SJCRH30 (cell line): ENCODE data around the gene MAML2. TPM values are rescaled to one million over a fixed set of nuclear protein-coding genes. Genes with fewer than 3 reads are reported as not detected.

Source experiments
- DNase-seq, 2 experiments: peaks; one replicate each; pipeline ENCODE4 v3.0.0-alpha.2; 2015 to 2020
- H3K27ac ChIP-seq: fragments of 250-450 bp; sonication (Bioruptor Pico); 2 replicates; pipeline ENCODE4 v1.5.1; 2020; ENCODE audit warnings: mild to moderate bottlenecking, moderate library complexity
- H3K27me3 ChIP-seq: fragments of 250-450 bp; sonication (Bioruptor Pico); 2 replicates; pipeline ENCODE4 v1.5.1; 2020; ENCODE audit warnings: mild to moderate bottlenecking, moderate library complexity
- H3K36me3 ChIP-seq: fragments of 250-450 bp; sonication (Bioruptor Pico); 2 replicates; pipeline ENCODE4 v1.5.1; 2020; ENCODE audit warnings: mild to moderate bottlenecking, moderate library complexity
- H3K4me1 ChIP-seq: fragments of 250-450 bp; sonication (Bioruptor Pico); 2 replicates; pipeline ENCODE4 v1.5.1; 2020; ENCODE audit warnings: mild to moderate bottlenecking, moderate library complexity
- H3K4me3 ChIP-seq: fragments of 250-450 bp; sonication (Bioruptor Pico); 2 replicates; pipeline ENCODE4 v1.5.1; 2020; ENCODE audit warnings: mild to moderate bottlenecking, moderate library complexity
- H3K9me3 ChIP-seq: fragments of 250-450 bp; sonication (Bioruptor Pico); replicated peaks from 2 replicates; pipeline ENCODE4 v1.5.1; 2020; ENCODE audit warnings: mild to moderate bottlenecking, moderate library complexity
- total RNA-seq: library from RNA; depleted of rRNA; stranded (reverse); fragments of >200 nt; shearing (Covaris generic); gene quantifications from 2 replicates; pipeline ENCODE4 v1.2.3, GENCODE V29; 2014

Gene MAML2
- total RNA-seq, 1 experiment from 2014 or later: 2.1 TPM

DNA sequence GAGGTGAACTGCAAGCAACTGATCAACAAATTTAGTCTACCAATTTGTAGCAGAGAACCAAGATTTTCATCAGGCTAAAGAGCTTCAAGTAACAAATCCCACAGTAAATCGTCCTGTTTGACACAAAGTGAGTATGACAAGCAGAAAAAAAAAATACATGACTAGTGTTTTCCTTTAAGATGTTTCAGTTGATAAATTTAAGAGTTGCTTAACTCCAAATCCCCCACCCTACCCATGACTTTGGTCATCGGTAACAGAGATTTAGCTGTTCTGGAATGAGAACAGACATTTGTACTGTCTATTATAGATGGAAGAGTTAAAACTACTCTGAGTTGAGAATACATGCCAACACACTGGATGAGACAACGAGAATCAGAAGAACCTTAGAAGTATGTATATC lies 254.1 kb downstream of the MAML2 start:
- H3K27ac ChIP-seq: no peak overlapping the region
- H3K27me3 ChIP-seq: no peaks in the 10 kb centered on the region
- peaks cover 8% of the 10 kb centered on the region for H3K4me1 ChIP-seq
- no peaks in the 10 kb centered on the region for H3K36me3 ChIP-seq
- no peaks in the 10 kb centered on the region for H3K9me3 ChIP-seq
- no peak overlapping the region for H3K4me3 ChIP-seq
- DNase-seq: no peak

DNA sequence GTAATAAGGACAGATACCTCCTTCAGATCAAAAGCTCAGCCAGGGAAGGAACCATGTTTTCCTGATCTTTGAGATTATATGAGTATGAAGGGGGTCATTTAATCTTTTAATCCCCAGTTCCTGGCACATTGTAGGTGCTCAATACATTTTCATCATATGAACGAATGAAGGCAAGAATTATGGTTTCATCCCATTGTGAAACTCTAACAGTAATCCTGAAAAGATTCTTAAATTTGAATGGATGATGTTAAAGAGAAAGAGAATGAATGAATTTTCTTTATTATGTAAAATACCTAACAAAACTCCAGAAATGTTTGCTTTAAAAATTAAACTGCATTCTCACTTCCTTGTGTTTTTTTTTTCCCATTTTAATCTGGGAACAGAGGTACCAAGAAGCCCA lies 256.9 kb downstream of the MAML2 start:
- Histone ChIP-seq H3K36me3 (no peaks in the 10 kb centered on the region), H3K27me3 (no peaks in the 10 kb centered on the region), H3K4me1 (peaks cover 8% of the 10 kb centered on the region), H3K4me3 (no peak overlapping the region), H3K9me3 (no peaks in the 10 kb centered on the region), H3K27ac (no peak overlapping the region)
- no peak for DNase-seq

GRCh38 chr11:96085319-96085930 lies 257.6 kb downstream of the MAML2 start:
- Histone ChIP-seq H3K36me3 (no peaks in the 10 kb centered on the region), H3K4me1 (peaks cover 4% of the 10 kb centered on the region), H3K27ac (no peak overlapping the region), H3K4me3 (no peak overlapping the region), H3K9me3 (no peaks in the 10 kb centered on the region), H3K27me3 (no peaks in the 10 kb centered on the region)
- DNase-seq: no peak

DNA sequence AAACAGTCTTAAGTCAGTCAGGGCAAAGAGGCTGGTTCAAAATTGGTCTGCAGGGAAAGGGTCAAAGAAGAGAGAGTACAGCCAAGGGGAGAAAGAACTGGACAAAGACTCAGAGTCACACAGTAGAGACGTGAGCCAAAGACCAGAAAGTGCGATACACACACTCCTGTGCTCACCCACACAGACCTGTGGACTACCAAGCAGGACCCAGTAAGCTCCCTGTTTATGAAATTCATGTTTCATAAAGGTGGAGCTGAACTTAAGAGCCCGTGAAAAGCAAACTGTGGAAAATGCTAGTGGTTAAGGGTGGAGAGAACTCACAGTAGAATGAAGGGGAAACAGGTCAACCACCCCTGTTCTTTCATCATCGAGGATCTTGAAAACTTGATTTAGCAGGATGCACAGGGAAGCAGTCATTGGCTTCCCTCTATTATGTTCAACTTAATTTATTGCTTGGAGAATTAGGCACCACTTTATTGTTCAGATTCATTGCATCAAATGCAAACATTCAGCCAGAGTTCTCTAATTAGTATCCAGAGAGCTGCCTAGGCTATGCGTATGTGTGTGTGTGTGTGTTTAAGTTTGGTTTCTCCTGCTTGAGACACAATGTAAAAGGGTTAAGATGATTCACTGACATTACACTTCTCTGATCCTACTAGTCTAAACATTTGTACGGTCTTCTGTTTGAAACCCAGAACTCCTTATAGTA lies 258.2 kb downstream of the MAML2 start:
- Histone ChIP-seq H3K27me3 (no peaks in the 10 kb centered on the region), H3K27ac (no peak overlapping the region), H3K4me3 (no peak overlapping the region), H3K36me3 (no peaks in the 10 kb centered on the region), H3K9me3 (no peaks in the 10 kb centered on the region), H3K4me1 (no peaks in the 10 kb centered on the region)
- DNase-seq: no peak

DNA sequence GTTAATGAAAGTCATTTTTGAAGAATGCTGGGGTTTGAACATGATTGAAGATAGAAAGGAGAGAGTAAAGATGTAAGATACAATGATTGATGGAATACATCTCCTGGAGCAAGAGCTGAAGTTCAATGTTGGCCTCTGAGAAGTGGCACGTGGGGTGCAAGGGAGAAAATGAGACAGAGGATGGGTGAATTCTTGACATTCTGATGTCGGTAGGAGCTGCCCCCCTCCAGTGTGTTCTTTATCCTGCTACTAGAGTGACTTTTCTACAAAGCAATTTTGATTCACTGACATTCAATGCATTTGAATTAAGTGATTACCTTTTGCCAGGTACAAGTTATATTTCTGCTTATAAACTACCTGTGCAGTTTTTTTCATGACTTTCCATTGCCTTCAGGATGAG lies 260.1 kb downstream of the MAML2 start:
- no peak overlapping the region for H3K27ac ChIP-seq
- H3K9me3 ChIP-seq: no peaks in the 10 kb centered on the region
- H3K27me3 ChIP-seq: no peaks in the 10 kb centered on the region
- no peaks in the 10 kb centered on the region for H3K4me1 ChIP-seq
- H3K4me3 ChIP-seq: no peak overlapping the region
- H3K36me3 ChIP-seq: no peaks in the 10 kb centered on the region
- DNase-seq: no peak

GRCh38 chr11:96082002-96082899 lies 260.7 kb downstream of the MAML2 start:
- Histone ChIP-seq H3K27me3 (no peaks in the 10 kb centered on the region), H3K36me3 (no peaks in the 10 kb centered on the region), H3K4me3 (no peak overlapping the region), H3K4me1 (no peaks in the 10 kb centered on the region), H3K27ac (no peak overlapping the region), H3K9me3 (no peaks in the 10 kb centered on the region)
- no peak for DNase-seq

GRCh38 chr11:96081561-96081960 lies 261.4 kb downstream of the MAML2 start:
- Histone ChIP-seq H3K27ac (no peak overlapping the region), H3K9me3 (no peaks in the 10 kb centered on the region), H3K27me3 (no peaks in the 10 kb centered on the region), H3K4me3 (no peak overlapping the region), H3K4me1 (no peaks in the 10 kb centered on the region), H3K36me3 (no peaks in the 10 kb centered on the region)
- no peak for DNase-seq

DNA sequence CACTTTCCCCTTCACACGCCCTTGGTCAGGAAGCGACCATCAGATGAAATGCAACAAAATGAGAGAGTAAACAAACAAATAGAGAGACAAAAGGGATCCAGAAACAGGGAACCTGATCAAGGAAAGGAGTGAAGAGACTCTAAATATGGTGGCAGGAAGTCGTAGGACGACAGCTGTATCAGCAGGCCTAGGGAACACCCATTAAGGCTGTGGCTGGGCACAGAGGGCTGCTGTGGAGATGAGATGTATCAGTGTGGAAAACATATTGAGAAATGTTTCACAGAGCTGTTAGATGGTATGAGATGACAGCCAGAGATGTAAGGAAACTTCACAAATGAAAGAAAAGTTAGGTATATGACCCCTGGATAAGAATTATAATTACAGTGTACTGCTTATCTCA lies 263.3 kb downstream of the MAML2 start:
- no peak overlapping the region for H3K4me3 ChIP-seq
- H3K36me3 ChIP-seq: no peaks in the 10 kb centered on the region
- no peaks in the 10 kb centered on the region for H3K27me3 ChIP-seq
- H3K4me1 ChIP-seq: no peaks in the 10 kb centered on the region
- H3K9me3 ChIP-seq: no peaks in the 10 kb centered on the region
- peak; percentile 14 to 37 for DNase-seq
- H3K27ac ChIP-seq: no peak overlapping the region

GRCh38 chr11:96075532-96075959 lies 267.4 kb downstream of the MAML2 start:
- Histone ChIP-seq H3K4me3 (no peak overlapping the region), H3K4me1 (no peaks in the 10 kb centered on the region), H3K9me3 (no peaks in the 10 kb centered on the region), H3K27me3 (no peaks in the 10 kb centered on the region), H3K27ac (no peak overlapping the region), H3K36me3 (no peaks in the 10 kb centered on the region)
- DNase-seq: no peak

DNA sequence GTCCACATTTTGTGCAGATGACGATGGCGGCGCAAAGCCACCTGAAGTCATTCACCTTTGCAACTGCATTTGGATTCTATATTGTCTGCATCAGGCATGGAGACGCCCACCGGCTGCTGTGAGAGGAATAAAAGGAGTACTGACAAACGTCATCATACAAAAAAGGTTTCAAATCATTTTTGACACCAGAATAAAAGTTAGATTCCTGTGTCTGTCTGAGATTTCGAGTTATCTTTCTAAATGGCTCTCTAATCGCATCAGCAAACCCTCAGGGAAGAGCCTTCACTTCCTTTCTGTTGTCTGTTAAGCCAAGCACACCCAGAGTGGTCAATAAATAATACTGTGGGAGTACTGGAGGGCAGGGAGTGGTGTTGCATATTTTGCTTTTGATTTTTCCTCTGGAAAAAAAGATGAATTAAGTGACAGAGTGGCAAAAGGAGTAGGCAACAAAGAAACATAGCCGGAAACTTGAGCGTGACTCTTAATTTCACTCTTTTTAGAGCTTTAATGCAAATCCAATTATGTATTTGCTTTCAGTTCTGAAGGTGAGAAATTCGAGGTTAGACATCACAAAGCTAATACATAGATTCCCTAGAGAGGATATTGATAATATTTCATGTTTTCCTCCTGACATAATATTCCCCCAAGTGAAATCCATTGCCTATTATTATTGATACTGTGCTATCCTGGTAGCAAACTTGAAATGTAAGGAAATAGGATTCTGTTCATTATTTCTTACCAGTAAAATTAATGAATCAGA lies 268.3 kb downstream of the MAML2 start:
- Histone ChIP-seq H3K9me3 (no peaks in the 10 kb centered on the region), H3K27ac (no peak overlapping the region), H3K36me3 (no peaks in the 10 kb centered on the region), H3K4me3 (no peak overlapping the region), H3K27me3 (no peaks in the 10 kb centered on the region), H3K4me1 (no peaks in the 10 kb centered on the region)
- no peak for DNase-seq

DNA sequence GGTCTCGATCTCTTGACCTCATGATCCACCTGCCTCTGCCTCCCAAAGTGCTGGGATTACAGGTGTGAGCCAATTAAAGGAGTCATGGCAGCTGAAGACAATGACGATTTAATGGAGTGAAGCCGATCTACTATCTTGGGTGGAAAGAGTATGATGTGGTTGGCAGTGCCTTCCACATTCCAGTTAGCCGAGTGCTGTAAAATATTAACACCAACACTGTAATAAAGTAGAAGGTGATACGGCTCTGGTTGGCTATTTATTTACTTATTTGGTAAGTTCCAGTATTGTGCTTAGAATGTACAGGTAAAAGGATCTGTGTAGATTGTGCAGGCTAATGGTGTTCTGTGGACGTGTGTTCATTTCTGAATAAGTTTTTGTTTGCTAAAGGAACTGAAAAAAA lies 269.5 kb downstream of the MAML2 start:
- H3K4me1 ChIP-seq: no peaks in the 10 kb centered on the region
- H3K36me3 ChIP-seq: no peaks in the 10 kb centered on the region
- no peak overlapping the region for H3K27ac ChIP-seq
- H3K9me3 ChIP-seq: no peaks in the 10 kb centered on the region
- H3K4me3 ChIP-seq: no peak overlapping the region
- no peak for DNase-seq
- no peaks in the 10 kb centered on the region for H3K27me3 ChIP-seq

DNA sequence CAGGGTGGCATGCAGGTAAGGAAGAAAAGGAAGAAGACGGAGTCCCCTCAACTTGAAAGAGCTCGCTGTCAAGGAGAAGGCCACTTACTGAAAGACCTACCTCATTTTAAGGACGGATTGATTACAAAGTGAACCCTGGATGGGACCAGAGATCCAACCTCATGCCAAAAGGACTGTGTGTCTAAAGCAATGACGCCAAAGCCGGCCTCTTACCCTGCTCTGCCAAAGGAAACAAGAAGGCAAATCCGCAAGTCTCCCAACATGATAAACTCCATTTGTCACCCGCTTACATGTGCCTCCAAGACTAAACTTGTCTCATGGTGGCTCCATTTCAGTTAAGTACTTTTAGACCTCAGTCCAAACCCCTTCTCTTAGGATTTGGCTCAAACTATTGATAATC lies 270.4 kb downstream of the MAML2 start:
- Histone ChIP-seq H3K27me3 (no peaks in the 10 kb centered on the region), H3K4me3 (no peak overlapping the region), H3K27ac (no peak overlapping the region), H3K9me3 (no peaks in the 10 kb centered on the region), H3K36me3 (no peaks in the 10 kb centered on the region), H3K4me1 (no peaks in the 10 kb centered on the region)
- DNase-seq: no peak

DNA sequence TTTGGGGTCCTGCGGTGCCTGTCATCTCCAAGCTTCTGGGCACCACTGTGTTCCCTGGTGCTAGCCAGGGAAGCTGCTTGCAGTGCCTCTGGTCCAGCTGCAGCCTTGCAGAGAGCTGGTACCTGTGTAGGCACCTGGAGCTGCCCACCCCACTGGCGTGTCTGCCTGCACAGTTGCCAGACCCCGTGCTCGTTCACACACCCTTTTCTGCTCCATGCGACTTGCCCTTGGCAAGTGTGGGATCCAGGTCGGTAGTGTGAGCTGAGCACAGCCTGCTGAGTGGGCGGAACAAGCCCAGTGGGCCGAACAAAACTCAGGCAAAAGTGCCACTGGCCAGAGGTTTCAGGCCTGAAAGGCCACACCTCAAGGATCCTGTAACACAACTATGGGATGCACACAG lies 272.5 kb downstream of the MAML2 start:
- Histone ChIP-seq H3K9me3 (no peaks in the 10 kb centered on the region), H3K36me3 (no peaks in the 10 kb centered on the region), H3K4me3 (no peak overlapping the region), H3K4me1 (no peaks in the 10 kb centered on the region), H3K27ac (no peak overlapping the region), H3K27me3 (no peaks in the 10 kb centered on the region)
- DNase-seq: no peak

DNA sequence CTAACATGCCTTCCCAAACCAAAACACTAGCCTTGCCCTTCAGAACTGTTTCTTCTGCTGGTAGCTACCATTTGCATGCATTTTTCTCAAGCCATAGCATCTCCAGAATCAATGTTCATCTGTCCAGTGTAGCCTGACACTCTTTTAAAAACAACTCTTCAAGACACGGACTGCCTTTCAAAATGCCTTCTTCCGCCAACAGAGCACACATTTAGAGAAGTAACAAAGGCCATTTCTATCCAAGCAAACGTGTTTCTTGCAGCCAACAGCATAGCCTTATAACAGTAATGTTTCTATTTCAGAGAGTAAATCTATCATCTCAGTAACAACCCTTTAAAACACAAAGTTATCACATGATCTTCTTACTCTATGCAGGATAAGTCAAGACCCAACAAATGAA lies 275.8 kb downstream of the MAML2 start:
- no peak overlapping the region for H3K27ac ChIP-seq
- H3K9me3 ChIP-seq: no peaks in the 10 kb centered on the region
- H3K36me3 ChIP-seq: no peaks in the 10 kb centered on the region
- 0 out of 2 replicates have a peak, but pooled peaks cover 2% of the 10 kb centered on the region for H3K4me1 ChIP-seq
- no peak for DNase-seq
- H3K27me3 ChIP-seq: no peaks in the 10 kb centered on the region
- no peak overlapping the region for H3K4me3 ChIP-seq
